HepG2 (cell line): Measurements from ENCODE around the gene SH2D6.

Source experiments
- ATF1 ChIP-seq: IDR thresholded peaks from 2 replicates; pipeline ENCODE4 v1.6.1; 2016; ENCODE audit warnings: mild to moderate bottlenecking, control low read depth
- MTA3 ChIP-seq: sonication (generic); formaldehyde crosslinking; IDR thresholded peaks from 2 replicates; pipeline ENCODE4 v1.4.0; 2020; ENCODE audit warnings: missing genetic modification reagents
- RFX1 ChIP-seq: fragments of 450-650 bp; IDR thresholded peaks from 2 replicates; pipeline ENCODE4 v1.6.1; 2017
- SETDB1 ChIP-seq: sonication (generic); formaldehyde crosslinking; IDR thresholded peaks from 2 replicates; pipeline ENCODE4 v1.5.1; 2020; ENCODE audit warnings: missing genetic modification reagents, mild to moderate bottlenecking, borderline replicate concordance
- SNRNP70 ChIP-seq: fragments of 200-400 bp; formaldehyde crosslinking; IDR thresholded peaks from 2 replicates; pipeline ENCODE4 v1.6.1; 2017; ENCODE audit warnings: mild to moderate bottlenecking, low read depth, low read length, moderate library complexity
- ZNF788 ChIP-seq: sonication (generic); formaldehyde crosslinking; IDR thresholded peaks from 2 replicates; pipeline ENCODE4 v1.5.0; 2020; ENCODE audit warnings: mild to moderate bottlenecking, missing genetic modification reagents, borderline replicate concordance
- TF ChIP-seq, protein P1 (sequence below): sonication (generic); formaldehyde crosslinking; IDR thresholded peaks from 2 replicates; pipeline ENCODE4 v1.4.0; 2020; ENCODE audit warnings: missing genetic modification reagents

- no peak for TF ChIP-seq SNRNP70
- TF ChIP-seq ZNF788 (CRISPR knock-in tag) = no peak
- no peak for TF ChIP-seq ATF1 (CRISPR knock-in tag)
- TF ChIP-seq SETDB1 (CRISPR knock-in tag) = no peak
- TF ChIP-seq MTA3 (CRISPR knock-in tag) = no peak
- TF ChIP-seq, protein P1, sequence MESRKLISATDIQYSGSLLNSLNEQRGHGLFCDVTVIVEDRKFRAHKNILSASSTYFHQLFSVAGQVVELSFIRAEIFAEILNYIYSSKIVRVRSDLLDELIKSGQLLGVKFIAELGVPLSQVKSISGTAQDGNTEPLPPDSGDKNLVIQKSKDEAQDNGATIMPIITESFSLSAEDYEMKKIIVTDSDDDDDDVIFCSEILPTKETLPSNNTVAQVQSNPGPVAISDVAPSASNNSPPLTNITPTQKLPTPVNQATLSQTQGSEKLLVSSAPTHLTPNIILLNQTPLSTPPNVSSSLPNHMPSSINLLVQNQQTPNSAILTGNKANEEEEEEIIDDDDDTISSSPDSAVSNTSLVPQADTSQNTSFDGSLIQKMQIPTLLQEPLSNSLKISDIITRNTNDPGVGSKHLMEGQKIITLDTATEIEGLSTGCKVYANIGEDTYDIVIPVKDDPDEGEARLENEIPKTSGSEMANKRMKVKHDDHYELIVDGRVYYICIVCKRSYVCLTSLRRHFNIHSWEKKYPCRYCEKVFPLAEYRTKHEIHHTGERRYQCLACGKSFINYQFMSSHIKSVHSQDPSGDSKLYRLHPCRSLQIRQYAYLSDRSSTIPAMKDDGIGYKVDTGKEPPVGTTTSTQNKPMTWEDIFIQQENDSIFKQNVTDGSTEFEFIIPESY (CRISPR knock-in tag) = no peak
- no peak for TF ChIP-seq RFX1
Observed at GRCh38 chr2:85445316-85446295, 27.1 kb downstream of the SH2D6 start.
